NCI-H446 (cell line): ENCODE measurements around the gene TMIGD3.

Experiments used
- DNase-seq, 2 experiments: peaks; one replicate each; lab custom pipeline; 2025; lab: John Stamatoyannopoulos, UW

Gene TMIGD3

DNA sequence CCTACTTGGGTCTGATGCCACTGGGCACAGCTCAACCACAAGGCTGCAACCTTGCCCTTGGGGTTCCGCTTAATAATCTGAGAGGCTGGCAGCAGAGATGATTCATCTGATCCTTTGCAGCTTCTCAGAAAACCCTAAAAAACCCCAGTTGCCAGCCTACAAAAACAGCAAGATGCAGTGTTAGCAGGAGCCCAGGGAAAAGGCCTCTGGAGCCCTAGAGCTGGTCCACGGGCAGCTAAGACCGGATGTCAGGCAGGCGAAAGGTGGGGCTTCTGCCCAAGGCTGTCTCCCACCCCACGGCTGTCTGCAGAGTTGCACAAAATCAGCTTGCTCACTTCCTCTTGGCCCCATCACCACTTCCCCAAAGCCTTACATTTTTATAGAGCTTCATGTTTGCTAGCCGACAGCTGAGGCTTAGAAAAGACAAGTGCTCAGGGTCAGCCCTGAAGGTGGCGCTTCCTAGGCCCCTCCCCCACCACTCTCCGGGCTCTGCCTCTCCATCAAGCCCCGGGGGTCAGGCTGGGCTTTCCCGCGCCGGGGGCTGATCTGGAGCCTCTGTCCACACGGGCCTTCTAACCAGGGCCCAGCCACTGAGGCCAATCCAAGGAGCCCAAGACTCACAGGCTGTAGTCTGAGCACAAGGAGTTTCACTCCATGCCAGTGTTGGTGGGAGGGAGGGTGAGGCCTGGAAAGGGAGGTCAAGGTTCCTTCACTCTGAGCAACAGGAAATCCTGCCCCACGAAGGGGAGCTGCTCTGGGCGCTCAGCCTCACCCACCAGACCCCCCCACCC, 4.2 kb upstream of the TMIGD3 start:
- no peak for DNase-seq

DNA sequence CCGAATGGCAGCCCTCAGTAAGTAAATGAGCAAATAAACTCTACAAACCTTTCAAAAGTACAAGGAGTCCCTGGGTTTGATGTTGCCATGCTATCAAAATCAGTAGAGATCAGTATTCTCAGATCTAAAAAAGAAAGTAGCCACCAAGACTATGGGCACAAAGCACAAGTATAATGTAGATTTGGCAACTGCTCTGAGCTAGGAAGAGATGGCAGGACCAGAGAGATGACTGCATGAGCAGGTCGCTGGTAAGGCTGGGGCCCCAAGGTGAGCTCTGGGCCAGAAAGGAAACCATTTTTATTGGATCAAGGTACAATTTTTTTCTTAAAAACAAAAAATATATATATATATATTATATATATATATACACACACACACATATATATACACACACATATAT, 3.1 kb upstream of the TMIGD3 start:
- no peak for DNase-seq

DNA sequence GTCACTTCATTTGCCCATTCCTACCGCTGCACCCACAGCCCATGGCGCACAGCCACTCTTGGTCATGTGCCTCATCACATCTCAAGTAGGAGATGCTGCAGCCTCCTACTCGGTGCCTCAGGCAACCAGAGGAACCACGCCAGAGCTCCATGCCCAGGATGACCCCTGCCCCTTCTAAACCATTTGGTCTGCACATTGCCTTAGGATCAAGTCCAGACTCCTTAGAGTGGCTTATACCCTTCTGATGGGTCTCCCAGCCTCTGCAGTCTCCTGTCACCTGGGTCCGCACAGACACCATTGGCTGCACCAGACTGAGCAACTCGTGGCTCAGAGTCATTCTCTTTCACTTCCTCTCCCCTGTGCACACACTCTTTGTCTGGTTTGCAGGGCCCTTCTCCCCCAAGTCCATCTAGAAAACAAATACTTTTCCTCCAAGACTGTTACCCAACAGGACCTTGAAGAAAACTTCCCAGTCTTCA, 2.2 kb upstream of the TMIGD3 start:
- no peak for DNase-seq

DNA sequence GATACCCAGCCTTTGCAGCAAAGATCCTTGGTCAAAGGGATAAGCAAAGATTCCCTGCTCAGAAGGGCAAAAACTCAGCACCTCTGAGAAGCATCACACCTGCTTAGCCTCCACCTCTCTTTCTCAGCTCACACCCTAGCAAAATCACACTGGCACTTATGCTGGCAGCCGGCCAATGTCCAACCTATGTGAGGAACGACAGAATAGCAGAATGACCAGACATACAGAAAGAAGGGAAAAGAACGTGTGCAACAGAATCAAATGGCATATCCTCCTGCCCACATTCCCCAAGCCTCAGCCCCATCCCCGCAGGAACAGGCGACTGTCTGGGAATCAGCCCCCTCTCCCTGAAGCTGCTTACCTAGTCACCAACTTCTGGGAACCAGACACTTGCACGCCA, 664 bp upstream of the TMIGD3 start:
- no peak for DNase-seq

DNA sequence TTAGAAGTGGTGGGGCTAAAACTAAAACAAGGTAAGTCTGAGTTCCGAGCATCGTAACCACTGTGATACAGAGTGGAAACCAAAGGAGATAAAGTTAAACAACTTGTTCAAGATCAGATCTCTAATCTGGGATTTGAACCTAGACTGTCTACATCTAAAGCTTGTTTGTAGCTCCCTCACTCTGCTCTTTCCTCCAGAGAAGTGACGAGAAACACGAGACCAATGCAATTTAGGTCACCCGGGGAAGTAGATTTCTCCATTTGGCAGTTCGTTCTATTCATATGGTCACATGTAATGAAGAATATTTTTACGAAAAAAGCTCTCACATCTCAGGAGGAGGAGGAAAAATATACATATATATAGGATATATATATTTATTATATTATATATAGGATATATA, 1.8 kb downstream of the TMIGD3 start:
- DNase-seq = no peak

DNA sequence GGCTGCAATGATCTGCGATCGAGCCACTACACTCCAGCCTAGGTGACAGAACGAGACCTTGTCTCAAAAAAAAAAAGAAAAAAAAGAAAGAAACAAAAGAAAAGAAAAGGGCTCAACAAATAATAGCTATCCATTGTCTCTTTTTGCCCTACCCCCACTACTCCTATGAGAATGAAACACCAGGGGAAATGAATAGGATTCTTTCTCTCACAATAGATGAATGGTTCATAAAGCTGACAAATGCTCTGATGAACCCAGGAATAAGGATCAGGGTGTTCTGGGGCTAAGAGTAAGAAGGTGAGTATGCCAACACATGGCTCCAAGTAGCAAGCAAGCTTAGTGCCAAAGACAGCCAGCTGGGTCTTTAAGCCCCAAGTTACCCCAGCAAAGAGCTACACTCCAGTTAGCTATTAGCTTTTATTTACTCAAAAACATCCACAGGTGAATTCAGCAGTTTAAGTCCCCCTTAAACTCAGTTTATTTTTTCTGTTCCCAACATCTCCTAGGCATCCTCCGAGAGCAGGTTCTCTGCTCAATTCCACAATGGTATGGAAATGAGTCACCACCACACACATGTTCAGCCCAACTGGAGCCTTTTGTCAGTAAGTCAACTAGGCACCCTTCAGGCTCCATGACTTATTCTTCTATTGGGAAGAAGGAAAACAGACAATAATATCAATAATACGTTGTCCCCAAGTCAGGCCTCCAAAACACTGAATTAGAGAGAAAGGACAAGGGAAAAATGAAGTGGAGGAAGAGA, 4.2 kb downstream of the TMIGD3 start:
- DNase-seq = no peak

DNA sequence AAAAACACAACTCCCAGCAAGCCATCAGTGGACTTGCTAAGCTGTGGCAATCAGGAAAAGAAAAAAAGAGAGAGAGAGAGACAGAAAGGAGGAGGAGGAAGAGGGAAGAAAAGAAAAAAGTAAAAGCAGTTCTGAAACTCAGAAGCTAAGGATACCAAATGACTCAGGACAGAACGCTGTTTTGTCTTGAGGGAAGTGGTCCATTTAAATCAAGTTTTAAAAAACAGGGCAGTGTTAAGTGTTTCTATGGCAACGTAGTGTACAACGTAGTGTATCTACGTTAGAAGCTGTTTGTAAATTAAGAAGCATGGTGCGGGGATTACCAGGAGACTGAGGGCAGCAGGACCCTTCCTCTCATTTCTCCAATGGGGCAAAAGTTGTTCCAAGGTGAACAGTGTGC, 5.8 kb downstream of the TMIGD3 start:
- DNase-seq = no peak

DNA sequence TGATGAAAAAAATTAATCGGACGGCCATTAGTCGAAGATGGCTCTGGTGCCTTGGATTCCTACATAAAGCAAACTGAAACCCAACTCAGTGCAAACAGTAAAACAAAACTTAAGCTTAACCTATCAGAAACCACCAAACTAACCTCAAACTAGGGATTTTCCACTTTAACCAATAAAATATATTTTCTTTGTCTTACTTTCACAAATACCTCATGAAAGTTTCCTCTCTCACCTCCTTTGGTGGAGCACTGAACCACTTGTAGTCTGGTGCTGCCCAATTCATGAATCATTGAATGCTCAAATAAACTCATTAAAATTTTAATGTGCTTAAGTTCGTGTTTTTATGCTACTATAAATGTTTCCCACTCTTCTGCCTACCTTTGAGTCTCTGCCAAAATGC, 7.0 kb downstream of the TMIGD3 start:
- DNase-seq = no peak

DNA sequence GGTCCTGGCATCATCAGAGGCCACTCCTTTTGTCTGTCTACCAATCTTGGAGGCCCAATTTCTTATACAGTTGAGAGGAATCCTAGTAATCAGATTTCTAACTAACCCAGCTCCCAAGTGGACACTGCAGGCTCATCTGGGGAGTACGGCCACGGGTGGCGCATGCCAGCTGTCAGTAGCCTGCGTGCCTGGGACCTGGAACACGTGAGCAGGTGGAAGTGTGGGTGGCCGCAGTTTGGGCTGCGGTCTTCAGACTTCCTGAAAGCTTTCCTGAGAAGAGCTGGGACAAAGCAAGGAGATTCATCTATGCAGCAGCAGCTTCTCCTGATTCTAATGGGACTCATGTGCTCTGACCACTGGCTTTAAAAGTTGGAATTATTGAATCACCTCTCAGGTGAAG, 12.4 kb downstream of the TMIGD3 start:
- DNase-seq = no peak

DNA sequence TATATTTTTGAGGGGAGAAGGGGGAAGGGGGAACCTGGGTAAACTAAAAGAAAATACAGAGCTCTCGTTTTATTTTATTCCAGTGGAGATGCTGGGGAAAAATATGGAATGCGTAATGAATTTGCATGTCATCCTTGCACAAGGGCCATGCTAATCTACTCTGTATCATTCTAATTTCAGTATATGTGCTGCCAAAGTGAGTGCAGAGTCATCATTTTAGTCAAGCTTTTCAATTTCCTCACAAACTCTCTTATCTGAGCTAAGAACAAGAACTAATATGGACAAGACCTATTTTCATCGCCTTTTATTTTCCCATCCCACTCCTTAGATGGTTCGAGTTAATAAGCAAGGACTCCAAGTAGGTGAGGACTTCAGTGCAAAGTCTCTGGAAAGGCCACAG, 13.2 kb downstream of the TMIGD3 start:
- DNase-seq = no peak

DNA sequence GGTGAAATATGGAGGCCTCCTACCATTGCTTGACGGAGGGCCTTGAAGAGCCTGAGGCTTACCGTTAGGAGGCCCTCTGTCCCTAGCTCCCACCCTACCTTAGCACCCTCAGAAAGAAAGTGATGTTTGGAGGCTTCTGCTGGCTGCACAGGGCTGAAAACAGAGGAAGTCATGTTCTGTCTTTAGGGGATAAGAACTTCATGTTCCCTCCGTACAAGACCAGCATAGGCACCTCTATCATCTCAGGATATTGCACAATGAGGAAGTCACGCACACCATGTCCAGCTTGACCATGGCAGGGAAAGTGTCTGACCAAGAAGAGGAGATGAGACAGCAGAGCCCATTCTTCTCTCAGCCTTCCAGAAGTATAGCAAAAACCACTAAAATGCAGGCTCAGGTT, 13.8 kb downstream of the TMIGD3 start:
- DNase-seq = no peak

DNA sequence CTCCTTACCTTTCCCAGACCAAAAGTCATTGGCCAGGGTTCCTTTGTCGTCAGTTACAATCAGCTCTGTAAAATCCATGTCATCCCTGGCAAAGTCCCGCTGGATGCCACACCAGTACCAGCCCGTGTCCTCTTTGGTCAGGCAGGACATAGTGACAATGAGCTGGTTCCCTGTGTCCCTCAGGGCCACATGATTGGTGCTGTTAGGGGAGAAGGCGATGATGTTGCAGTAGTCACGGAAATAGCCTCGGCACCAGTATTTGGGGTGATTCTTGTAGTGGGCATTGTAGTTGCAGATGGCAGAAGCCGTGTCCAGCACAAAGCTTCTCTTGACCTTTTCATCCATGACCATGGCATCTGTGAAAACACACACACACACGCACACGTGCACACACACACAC, 14.8 kb downstream of the TMIGD3 start:
- DNase-seq = no peak

DNA sequence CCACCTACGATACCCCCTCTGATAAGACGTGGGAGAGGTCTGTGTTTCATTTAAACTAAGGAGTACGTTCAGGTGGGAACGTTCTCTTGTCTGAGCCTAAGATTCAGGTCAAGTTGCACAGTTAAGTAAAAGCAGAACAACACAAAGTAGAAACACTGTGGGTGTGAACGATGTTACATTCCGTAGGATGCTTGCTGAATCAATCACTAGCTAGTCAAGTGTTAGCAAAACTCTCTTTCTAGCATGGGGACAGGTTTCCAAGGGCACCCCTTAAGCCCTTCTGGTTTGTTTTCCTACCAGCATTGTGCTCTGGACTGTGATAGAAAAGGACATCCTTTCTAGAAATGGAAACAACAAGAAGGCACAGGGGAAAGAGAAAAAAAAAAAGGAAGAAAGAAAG, 16.3 kb downstream of the TMIGD3 start:
- DNase-seq = no peak

DNA sequence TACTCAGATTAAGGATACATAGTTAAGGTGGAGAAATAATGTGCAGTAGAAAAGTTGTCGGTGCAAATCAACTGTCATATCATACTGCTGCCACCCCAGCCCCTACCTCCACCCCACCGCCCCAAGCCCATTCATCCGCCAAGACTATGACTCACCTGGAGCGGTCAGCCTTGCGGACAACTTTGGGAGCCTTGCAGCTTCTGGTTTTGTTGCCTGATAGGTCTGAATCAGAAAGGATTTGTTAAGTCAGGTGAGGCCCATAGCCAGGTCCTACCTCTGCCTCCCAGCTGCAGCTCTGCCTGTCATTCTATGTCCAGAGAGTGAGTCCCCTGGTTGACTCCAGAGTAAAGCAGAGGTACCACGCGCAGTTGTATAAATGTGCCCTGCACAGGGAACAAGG, 17.0 kb downstream of the TMIGD3 start:
- DNase-seq = no peak

DNA sequence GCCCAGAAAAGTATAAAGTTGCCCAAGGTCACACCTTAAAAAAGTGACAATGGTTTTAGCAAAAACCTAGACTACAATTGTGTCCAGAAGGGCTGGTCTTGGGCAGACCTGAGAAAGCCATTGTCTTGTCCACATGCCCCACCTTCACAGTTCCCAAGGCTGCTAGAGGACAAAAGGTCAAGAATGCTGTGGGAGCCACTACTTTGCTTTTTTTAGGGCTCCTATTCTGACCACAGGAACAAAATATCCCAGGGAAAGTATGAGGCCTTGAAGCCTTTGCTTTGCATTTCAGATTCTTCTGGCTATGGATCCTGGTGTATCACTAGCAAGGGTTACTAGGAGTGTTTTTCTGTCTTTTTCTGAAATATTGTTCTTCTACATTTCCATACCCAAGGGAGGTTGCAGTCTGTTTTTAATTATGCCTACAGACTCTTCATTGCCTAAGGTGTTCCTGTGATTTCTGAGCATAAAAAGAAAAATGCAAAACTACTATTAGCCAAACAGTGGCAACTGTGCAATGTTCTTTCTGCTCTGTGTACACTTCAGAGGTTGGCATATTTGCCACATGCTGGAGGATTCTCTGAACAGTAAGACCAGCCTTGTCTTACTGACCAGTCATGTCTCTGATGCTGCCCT, 18.9 kb downstream of the TMIGD3 start:
- DNase-seq = no peak

DNA sequence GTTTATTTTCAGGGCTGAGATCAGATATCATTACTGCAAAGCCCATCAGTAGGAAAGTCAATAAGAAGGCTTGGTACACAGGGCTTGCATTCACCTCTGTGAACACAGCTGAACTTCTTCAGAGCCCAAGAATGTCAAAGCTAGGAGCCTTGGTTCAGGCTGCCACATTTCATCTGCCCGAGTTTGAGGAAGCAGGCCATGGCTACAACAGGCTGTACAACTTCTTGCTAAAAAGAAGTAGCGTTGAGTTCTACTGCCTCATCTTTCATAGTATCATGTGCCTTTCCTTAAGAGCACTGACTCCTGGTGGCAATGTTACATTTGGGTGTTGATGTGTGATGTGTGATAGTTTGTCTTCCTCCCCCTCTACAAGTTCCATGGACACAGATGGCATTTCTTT, 19.6 kb downstream of the TMIGD3 start:
- DNase-seq = no peak

DNA sequence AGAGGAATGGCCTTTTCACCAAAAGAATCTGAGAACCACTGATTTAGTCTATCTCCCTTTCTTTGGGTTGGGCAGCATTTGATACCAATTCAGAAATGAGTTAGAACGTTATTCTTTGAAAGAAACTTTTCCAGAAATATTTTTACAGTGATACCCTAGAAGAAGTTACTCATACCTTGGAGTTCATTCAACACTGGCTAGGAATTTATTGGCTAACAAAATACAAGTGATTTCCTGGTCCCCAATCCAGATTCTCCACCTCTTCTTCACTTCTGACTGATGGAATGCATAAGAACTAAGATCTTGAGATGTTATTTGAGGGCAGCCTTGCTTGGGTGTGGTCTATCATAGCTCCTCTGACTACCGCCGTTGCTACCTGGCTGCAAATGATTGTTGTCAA, 20.3 kb downstream of the TMIGD3 start:
- no peak for DNase-seq

DNA sequence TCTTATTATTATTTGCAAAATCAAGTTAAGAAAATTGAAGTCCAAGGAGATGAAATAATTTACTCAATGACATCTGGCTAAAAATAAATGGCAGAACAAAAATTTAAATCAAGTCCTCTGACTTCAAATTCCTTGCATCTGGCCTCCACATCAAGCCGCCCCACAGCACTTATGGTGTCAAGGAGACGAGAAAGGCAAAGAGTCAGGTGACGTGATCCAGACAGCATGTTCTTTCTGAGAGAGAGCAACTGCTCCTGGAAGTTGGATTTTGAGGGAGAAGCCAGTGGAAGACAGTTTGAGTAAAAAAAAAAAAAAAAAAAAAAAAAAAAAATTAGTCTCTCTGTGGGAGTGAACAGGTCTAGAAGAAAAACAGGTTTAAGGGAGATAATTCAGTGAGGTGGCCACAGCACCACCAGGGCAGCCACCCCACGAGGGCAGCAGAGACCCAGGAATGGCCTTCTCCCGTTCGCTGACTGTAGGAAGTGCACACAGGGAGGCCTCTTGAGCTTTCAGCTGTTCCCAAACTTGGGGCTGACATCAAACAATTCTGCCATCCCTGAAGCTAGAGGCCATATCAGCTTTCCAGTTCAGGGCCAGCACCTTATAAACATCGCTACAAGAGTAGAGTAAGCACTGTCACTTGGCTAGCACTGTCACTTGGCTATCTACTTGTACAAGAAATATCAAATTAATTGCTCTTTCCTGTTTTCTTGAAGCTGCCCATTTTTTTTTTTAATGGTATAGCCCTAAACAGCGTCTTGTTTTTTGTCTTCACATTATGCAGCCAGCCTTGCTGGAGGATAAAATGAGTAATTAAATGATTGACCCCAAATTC, 21.8 kb downstream of the TMIGD3 start:
- DNase-seq = peak in 1 of 2 experiments; percentile 58

DNA sequence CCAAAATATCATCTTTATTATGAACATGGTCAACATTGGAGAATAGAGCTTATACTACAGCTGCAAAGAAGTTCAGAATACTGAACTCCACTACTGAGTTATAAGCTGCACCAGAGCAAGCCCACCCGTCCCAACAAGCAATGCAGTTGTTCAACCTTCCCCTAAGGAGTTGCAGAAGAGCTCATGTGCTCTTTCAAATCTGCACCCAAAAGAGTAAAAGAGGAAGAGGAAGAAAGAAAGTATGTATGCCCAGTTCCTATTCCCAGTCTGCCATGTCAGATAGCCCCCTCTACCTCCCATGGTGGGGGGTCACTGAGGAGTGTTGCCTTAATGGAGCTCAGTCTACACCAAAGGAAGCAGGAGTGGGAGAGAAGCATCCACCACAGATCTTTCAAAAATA, 22.8 kb downstream of the TMIGD3 start:
- DNase-seq = no peak

DNA sequence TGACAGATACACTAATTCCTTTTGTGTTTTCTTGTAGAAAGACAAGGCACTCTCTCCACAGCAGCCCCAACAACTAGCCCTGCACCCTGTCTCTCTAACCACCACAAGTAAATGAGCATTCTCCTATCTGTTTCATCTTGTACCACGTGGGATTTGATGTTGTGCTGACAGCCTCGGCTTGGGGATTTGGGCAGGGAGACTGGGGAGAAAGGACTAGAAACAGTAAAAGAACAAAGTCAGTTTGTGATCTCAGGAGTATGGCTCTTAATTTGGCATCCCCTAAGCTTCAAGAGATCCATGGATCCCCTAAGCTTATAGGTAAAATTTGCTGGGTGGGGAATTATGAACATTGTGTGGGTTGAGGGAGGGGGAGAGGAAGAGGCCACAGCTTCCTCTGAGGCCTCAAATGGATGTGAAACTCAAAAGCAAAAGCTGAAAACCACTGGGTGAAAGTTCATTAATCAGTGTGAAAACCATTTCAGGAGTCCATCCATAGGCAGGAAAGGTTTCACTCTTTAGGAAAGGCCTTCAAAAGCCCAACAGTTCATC, 26.6 kb downstream of the TMIGD3 start:
- no peak for DNase-seq

DNA sequence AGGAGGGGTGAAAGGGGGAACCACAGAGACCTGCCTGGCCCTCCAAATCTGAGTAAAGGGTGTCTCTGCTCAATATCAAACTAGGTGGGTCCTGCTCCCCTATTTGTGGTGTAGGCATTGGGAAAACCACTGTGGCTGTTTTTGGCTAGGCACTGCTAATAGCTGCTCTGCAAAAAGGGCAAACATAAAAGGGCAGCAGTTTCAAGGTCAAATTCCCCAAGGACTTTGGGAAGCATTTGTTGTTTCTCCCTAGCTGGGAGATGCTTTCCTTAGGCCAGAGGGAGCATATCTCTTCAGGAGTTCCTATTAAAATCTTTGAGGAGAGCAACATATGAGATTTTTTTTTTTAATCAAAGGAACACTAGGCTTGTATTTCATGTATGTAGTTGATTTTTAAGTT, 27.2 kb downstream of the TMIGD3 start:
- no peak for DNase-seq

DNA sequence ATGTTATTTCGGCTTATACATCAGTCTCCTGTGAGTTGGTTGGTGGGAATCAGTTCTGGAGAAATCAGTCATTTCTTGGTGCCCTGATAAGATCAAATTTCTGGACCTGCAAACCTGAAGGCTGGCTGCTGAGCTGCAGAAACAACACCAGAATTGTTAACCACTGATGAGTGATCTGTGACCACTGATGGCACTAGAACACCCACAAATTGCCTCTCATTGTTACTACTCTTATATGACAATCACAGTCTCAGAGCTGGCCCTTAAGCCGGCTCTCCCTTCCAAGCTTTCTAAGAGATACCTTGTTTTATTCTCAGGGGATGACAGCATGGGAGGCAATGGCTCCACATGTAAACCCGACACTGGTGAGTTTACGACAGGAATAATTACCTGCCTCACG, 27.7 kb downstream of the TMIGD3 start:
- DNase-seq = no peak
